OCI-M2 (cell line): ENCODE data around the gene SIGLEC5.

Source experiments
- DNase-seq: peaks from one replicate; lab custom pipeline; 2025; ENCODE audit not compliant: unreplicated experiment; lab: John Stamatoyannopoulos, UW

SIGLEC5 gene

GRCh38 chr19:51590441-51590840 lies 39.8 kb downstream of the SIGLEC5 start:
- DNase-seq, result no peak

GRCh38 chr19:51589511-51589910 lies 40.7 kb downstream of the SIGLEC5 start:
- no peak for DNase-seq

DNA sequence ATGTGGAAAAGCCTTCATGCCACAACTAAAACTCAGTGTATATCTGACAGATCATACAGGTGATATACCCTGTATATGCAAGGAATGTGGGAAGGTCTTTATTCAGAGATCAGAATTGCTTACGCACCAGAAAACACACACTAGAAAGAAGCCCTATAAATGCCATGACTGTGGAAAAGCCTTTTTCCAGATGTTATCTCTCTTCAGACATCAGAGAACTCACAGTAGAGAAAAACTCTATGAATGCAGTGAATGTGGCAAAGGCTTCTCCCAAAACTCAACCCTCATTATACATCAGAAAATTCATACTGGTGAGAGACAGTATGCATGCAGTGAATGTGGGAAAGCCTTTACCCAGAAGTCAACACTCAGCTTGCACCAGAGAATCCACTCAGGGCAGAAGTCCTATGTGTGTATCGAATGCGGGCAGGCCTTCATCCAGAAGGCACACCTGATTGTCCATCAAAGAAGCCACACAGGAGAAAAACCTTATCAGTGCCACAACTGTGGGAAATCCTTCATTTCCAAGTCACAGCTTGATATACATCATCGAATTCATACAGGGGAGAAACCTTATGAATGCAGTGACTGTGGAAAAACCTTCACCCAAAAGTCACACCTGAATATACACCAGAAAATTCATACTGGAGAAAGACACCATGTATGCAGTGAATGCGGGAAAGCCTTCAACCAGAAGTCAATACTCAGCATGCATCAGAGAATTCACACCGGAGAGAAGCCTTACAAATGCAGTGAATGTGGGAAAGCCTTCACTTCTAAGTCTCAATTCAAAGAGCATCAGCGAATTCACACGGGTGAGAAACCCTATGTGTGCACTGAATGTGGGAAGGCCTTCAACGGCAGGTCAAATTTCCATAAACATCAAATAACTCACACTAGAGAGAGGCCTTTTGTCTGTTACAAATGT lies 42.7 kb downstream of the SIGLEC5 start:
- no peak for DNase-seq

- DNase-seq, result no peak
Observed at GRCh38 chr19:51586799-51587198, 43.4 kb downstream of the SIGLEC5 start.

DNA sequence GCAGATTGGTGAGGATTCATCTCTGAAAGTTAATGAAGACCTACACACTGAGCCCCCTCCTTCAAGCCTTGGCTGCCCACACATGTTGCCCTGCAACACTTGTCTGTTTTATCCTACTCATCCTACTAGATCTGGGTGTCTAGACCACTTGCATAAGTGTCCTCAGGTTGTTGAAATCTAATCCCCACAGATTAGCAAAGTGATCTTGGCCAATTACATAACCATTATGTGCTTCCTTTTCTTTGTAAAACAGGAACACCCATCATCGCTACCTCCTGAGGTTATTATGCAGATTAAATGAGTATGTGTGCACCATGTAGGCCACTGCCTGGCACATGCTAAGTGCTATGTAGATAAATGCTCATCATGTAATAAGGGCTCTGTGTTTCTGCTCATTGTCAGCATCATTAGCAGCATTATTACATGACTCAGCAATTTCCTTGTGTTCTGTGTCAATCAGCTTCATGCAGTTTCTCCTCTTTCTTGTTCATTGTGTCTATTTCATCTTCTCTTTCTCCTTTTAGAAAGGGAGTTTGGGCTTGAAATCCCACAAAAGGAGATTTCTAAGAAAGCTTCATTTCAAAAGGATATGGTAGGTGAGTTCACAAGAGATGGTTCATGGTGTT lies 44.0 kb downstream of the SIGLEC5 start:
- DNase-seq, result no peak

DNA sequence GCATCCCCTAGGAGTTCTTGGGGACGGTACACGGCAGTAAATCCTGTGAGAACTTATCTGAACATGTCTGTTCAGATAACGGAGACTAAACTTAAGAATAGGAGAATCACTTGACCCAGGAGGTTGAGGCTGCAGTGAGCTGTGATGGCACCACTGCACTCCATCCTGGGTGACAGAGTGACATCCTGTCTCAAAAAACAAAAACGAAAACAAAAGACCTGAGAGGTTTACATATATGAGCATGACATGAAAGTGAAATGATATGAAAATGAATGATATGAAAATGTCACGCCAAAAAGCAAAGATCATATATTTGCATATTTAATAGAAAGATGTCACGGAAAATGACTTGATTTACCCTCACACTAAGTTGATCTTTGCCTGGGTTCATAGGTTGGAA lies 53.4 kb downstream of the SIGLEC5 start:
- DNase-seq, result no peak

GRCh38 chr19:51573331-51573730 lies 56.9 kb downstream of the SIGLEC5 start:
- no peak for DNase-seq

DNA sequence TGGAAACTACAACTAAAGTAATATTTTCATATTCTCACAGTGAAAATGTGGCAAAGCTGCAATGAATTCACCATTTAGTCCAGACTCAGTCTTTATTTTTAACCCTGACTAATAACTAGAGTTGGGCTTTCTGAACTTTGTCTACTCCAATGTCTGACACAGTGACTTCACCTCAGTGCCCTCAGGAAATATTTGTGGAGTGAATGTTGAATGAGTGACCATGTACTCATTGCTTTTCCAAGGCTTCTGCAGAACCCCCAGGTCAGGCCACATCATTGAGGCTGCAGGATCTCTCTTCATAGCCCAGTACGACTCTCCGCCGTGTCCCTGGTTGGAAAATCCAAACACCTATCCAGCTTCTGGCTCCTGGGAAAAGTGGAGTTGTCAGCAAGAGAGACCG lies 57.3 kb downstream of the SIGLEC5 start:
- DNase-seq, result no peak

DNA sequence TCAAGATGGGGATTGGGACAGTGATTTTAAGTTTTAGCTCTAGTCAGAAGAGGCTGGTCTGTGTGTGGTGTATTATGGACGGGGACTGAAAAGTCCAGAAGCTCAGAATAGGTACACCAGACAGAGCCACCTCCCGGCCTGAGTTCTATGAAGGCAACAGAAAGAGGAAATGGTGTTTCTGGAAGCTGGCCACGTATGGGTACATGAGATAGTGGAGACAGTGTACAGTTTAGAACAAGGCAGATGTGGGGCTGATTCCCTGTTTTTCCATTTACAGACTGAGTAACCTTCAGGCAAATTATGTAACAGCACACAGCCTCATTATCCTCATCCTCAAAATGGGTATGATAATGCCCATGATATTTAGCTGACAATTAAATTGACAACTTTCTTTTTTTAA lies 57.8 kb downstream of the SIGLEC5 start:
- peak; percentile 50 for DNase-seq

DNA sequence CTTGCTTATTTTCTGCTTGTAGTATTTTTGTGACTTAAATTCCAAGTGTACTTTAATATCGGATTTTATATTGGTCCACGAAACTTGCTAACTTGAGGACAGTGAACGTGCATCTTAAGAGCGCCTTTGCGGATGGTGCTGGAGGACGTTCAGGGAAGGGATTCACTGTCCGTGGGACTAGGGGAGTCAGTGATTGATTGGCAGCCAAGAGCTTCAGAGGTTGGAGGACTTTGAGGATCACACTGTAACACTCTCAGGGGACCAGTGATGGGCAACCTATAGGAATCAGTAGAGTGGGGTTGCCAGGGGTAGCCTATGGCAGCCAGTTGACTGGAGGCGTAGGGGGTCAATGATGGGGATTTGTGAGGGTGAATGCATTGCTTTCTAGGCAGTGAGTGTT lies 58.6 kb downstream of the SIGLEC5 start:
- DNase-seq, result no peak

DNA sequence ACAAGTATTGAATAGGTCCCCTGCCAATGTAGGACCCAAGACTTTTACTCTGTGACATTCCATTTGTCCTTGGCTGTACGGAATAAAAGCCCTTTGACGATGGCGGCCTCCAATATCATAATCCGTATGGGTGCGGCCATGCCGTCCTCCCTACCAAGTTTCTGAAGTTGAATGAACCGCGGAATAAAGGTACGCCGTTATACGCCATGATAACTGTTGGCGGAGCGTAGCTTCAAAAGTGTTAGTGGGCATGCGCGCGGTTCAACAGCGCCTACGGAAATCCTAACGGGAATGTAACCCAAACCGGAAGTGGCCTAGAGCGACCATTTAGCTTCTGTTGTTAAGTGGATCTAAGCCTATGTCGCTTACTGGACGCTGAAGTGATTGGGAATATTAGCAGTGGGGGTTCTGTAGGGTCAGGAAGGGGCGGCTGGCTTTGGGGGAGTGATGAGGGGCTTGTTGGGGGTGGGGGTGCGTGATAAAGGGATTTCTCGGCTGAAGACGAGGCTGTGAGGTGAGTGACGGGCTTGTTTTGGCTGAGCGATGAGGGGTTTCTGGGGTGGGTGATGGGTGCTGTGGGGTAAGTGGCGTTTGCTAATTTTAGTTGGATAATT lies 59.1 kb downstream of the SIGLEC5 start, which contains the start of gene ZNF175:
Gene ZNF175 (plus strand): TSS at position 322 of the 614 bp plus-strand sequence. CDS start 2,047 bp downstream, outside the sequence.
- peak; percentile 97 for DNase-seq

- DNase-seq, result no peak
Observed at GRCh38 chr19:51568456-51568855, 61.7 kb downstream of the SIGLEC5 start.

GRCh38 chr19:51567583-51567982 lies 62.6 kb downstream of the SIGLEC5 start:
- DNase-seq, result no peak

GRCh38 chr19:51566489-51567100 lies 63.6 kb downstream of the SIGLEC5 start:
- no peak for DNase-seq

DNA sequence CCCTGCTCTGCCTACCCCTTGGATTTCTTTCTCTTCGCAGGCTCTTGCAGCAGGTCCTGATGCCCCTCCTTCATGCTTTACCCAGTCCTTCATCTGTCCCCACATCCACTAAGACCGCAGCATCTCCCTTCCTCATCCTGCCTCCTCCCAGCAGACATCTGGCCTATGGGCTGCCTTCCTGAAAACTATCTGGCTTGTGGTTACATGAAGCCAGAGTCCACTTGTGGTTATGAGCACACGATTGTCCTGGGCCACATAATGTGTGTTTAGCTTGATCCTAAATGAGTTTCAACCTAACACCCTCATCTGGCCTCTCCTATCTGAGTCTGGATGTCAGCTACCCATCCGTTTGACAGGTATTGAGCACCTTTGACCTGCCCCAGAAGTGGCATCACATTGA lies 64.6 kb downstream of the SIGLEC5 start:
- DNase-seq, result no peak

- DNase-seq, result no peak
Observed at GRCh38 chr19:51564791-51565190, 65.4 kb downstream of the SIGLEC5 start.
